Measurements from ENCODE around the gene ELAVL3.

Gene ELAVL3

GRCh38 chr19:11480715-11481533, at the start of gene ELAVL3:
Gene ELAVL3, minus strand, starts transcription at chr19:11481046. Its CDS starts 438 bp downstream, at chr19:11480608.
- no peak for DNase-seq (ENCODE audit: low spot score)

GRCh38 chr19:11530432-11530831, 49.6 kb upstream of the ELAVL3 start:
- DNase-seq (ENCODE audit: low spot score): no peak

GRCh38 chr19:11528551-11529341, 47.9 kb upstream of the ELAVL3 start, which contains the start of gene ECSIT:
Gene ECSIT, minus strand, starts transcription at chr19:11529134. Its CDS starts 9,964 bp downstream, at chr19:11519170.
- peak; percentile 93 for DNase-seq (ENCODE audit: low spot score)

GRCh38 chr19:11519138-11519537, 38.3 kb upstream of the ELAVL3 start:
- no peak for DNase-seq (ENCODE audit: low spot score)

GRCh38 chr19:11513946-11514345, 33.1 kb upstream of the ELAVL3 start:
- no peak for DNase-seq (ENCODE audit: low spot score)

- DNase-seq (ENCODE audit: low spot score): no peak
Measured at GRCh38 chr19:11510444-11510843, 29.6 kb upstream of the ELAVL3 start.

- DNase-seq (ENCODE audit: low spot score): no peak
Measured at GRCh38 chr19:11507370-11508078, 26.7 kb upstream of the ELAVL3 start.

- no peak for DNase-seq (ENCODE audit: low spot score)
Measured at GRCh38 chr19:11506967-11507366, 26.1 kb upstream of the ELAVL3 start.

GRCh38 chr19:11506101-11506555, 25.3 kb upstream of the ELAVL3 start:
- DNase-seq (ENCODE audit: low spot score): no peak

- DNase-seq (ENCODE audit: low spot score): peak; percentile 94
Measured at GRCh38 chr19:11505504-11506100, 24.8 kb upstream of the ELAVL3 start, which contains the start of gene ZNF653. Gene ZNF653, minus strand, starts transcription at chr19:11505839. Its CDS starts 53 bp downstream, at chr19:11505786.

- peak; percentile 95 for DNase-seq (ENCODE audit: low spot score)
Measured at GRCh38 chr19:11505032-11505503, 24.2 kb upstream of the ELAVL3 start.

GRCh38 chr19:11504502-11505031, 23.7 kb upstream of the ELAVL3 start:
- no peak for DNase-seq (ENCODE audit: low spot score)

- DNase-seq (ENCODE audit: low spot score): no peak
Measured at GRCh38 chr19:11499890-11500420, 19.1 kb upstream of the ELAVL3 start.

GRCh38 chr19:11499220-11499726, 18.4 kb upstream of the ELAVL3 start:
- DNase-seq (ENCODE audit: low spot score): no peak

- peak; percentile 47 for DNase-seq (ENCODE audit: low spot score)
Measured at GRCh38 chr19:11496391-11497163, 15.7 kb upstream of the ELAVL3 start.

GRCh38 chr19:11495885-11496284, 15.0 kb upstream of the ELAVL3 start:
- DNase-seq (ENCODE audit: low spot score): no peak

- no peak for DNase-seq (ENCODE audit: low spot score)
Measured at GRCh38 chr19:11495481-11495880, 14.6 kb upstream of the ELAVL3 start.

GRCh38 chr19:11494634-11495285, 13.9 kb upstream of the ELAVL3 start:
- no peak for DNase-seq (ENCODE audit: low spot score)

- DNase-seq (ENCODE audit: low spot score): no peak
Measured at GRCh38 chr19:11489378-11489777, 8.5 kb upstream of the ELAVL3 start.
